ENCODE data around the gene PDE9A. TPM values are rescaled to one million over a fixed set of nuclear protein-coding genes. Genes with fewer than 3 reads are reported as not detected.

PDE9A gene
- total RNA-seq, 4 donors from 2014 or later: 92.4 to 478 (median 444) TPM

- Histone ChIP-seq H3K27me3 (no peaks in the 10 kb centered on the region), H3K27ac (no peak overlapping the region), H3K9me3 (no peaks in the 10 kb centered on the region), H3K36me3 (peaks cover 0 to 85% (median 0%) of the 10 kb centered on the region in 3 donors), H3K4me3 (no peak overlapping the region), H3K4me1 (peaks cover 0 to 4% (median 0%) of the 10 kb centered on the region in 4 donors)
- TF ChIP-seq CTCF (IDR thresholded peaks at IDR 0.05) (no peak), POLR2A (IDR thresholded peaks at IDR 0.05) (no peak)
- DNase-seq: no peak
These were observed 101.0 kb downstream of the PDE9A start for GRCh38 chr21:42754270-42754933.

GRCh38 chr21:42755031-42755665 lies 101.7 kb downstream of the PDE9A start:
- Histone ChIP-seq H3K9me3 (no peaks in the 10 kb centered on the region), H3K27me3 (no peaks in the 10 kb centered on the region), H3K27ac (no peak overlapping the region), H3K4me1 (peaks cover 0 to 4% (median 0%) of the 10 kb centered on the region in 4 donors), H3K4me3 (no peak overlapping the region), H3K36me3 (peaks cover 0 to 89% (median 0%) of the 10 kb centered on the region in 3 donors)
- TF ChIP-seq POLR2A (IDR thresholded peaks at IDR 0.05): no peak
- TF ChIP-seq CTCF (IDR thresholded peaks at IDR 0.05): no peak
- peak in 1 of 3 donors; percentile 46 for DNase-seq

GRCh38 chr21:42755766-42756579 lies 102.6 kb downstream of the PDE9A start:
- TF ChIP-seq CTCF (IDR thresholded peaks at IDR 0.05) (no peak), POLR2A (IDR thresholded peaks at IDR 0.05) (no peak)
- Histone ChIP-seq H3K9me3 (no peaks in the 10 kb centered on the region), H3K4me1 (peaks cover 0 to 12% (median 0%) of the 10 kb centered on the region in 4 donors), H3K4me3 (no peak overlapping the region), H3K27ac (no peak overlapping the region), H3K27me3 (no peaks in the 10 kb centered on the region), H3K36me3 (peaks cover 0 to 91% (median 0%) of the 10 kb centered on the region in 3 donors)
- DNase-seq: peak in 1 of 3 donors; percentile 51

GRCh38 chr21:42756580-42757250 lies 103.3 kb downstream of the PDE9A start:
- Histone ChIP-seq H3K27me3 (no peaks in the 10 kb centered on the region), H3K9me3 (no peaks in the 10 kb centered on the region), H3K27ac (no peak overlapping the region), H3K4me3 (no peak overlapping the region), H3K4me1 (peaks cover 0 to 16% (median 0%) of the 10 kb centered on the region in 4 donors), H3K36me3 (peaks cover 0 to 91% (median 0%) of the 10 kb centered on the region in 3 donors)
- no peak for TF ChIP-seq POLR2A (IDR thresholded peaks at IDR 0.05)
- no peak for TF ChIP-seq CTCF (IDR thresholded peaks at IDR 0.05)
- DNase-seq: peak in 1 of 3 donors; percentile 43

- Histone ChIP-seq H3K4me1 (peaks cover 0 to 16% (median 0%) of the 10 kb centered on the region in 4 donors), H3K9me3 (no peaks in the 10 kb centered on the region), H3K27ac (no peak overlapping the region), H3K4me3 (no peak overlapping the region), H3K36me3 (peaks cover 0 to 91% (median 0%) of the 10 kb centered on the region in 3 donors), H3K27me3 (no peaks in the 10 kb centered on the region)
- TF ChIP-seq CTCF (IDR thresholded peaks at IDR 0.05) (no peak), POLR2A (IDR thresholded peaks at IDR 0.05) (no peak)
- DNase-seq: peak in 1 of 3 donors; percentile 42
These were observed 104.0 kb downstream of the PDE9A start for GRCh38 chr21:42757422-42757821.
